KMS-11 (cell line): ENCODE results near the gene TMEM108.
A peak's percentile ranks its signal among the peaks of the same experiment; 100 is the strongest.

Source experiments
- H2AFZ ChIP-seq: fragments of 200-600 bp; sonication (generic); 2 replicates; pipeline ENCODE4 v1.6.1; 2016; ENCODE audit warnings: antibody characterized with exemption, mixed run types, low read depth
- H3K27ac ChIP-seq: fragments of 200-600 bp; sonication (generic); 2 replicates; pipeline ENCODE4 v1.6.1; 2016; ENCODE audit warnings: mild to moderate bottlenecking, mixed run types
- H3K27me3 ChIP-seq: fragments of 200-600 bp; sonication (generic); 2 replicates; pipeline ENCODE4 v1.6.1; 2017; ENCODE audit warnings: mild to moderate bottlenecking, low read depth, mixed run types, moderate library complexity; ENCODE audit not compliant: insufficient read depth
- H3K36me3 ChIP-seq: fragments of 200-600 bp; sonication (generic); 2 replicates; pipeline ENCODE4 v1.6.1; 2017; ENCODE audit warnings: mild to moderate bottlenecking, mixed run types; ENCODE audit not compliant: insufficient read depth
- H3K4me1 ChIP-seq: fragments of 200-600 bp; sonication (generic); 2 replicates; pipeline ENCODE4 v1.6.1; 2016; ENCODE audit warnings: mild to moderate bottlenecking, low read depth, mixed run types; ENCODE audit not compliant: poor library complexity, severe bottlenecking
- H3K4me2 ChIP-seq: fragments of 200-600 bp; sonication (generic); 2 replicates; pipeline ENCODE4 v1.7.0; 2016; ENCODE audit warnings: mild to moderate bottlenecking, mixed run types
- H3K4me3 ChIP-seq: fragments of 200-600 bp; sonication (generic); IDR thresholded peaks from 2 replicates; pipeline ENCODE4 v1.6.1; 2017; ENCODE audit warnings: low read depth, low read length, mixed read lengths; ENCODE audit not compliant: insufficient read depth
- H3K79me2 ChIP-seq: fragments of 200-600 bp; sonication (generic); 2 replicates; pipeline ENCODE4 v1.6.1; 2016; ENCODE audit warnings: low read depth, mixed run types; ENCODE audit not compliant: insufficient read depth
- H3K9ac ChIP-seq: fragments of 200-600 bp; sonication (generic); 2 replicates; pipeline ENCODE4 v1.6.1; 2016; ENCODE audit warnings: mild to moderate bottlenecking, mixed run types
- H4K20me1 ChIP-seq: fragments of 200-600 bp; sonication (generic); 2 replicates; pipeline ENCODE4 v1.6.1; 2016; ENCODE audit warnings: mild to moderate bottlenecking, mixed run types; ENCODE audit not compliant: insufficient read depth
- TF ChIP-seq, protein P1 (sequence below): fragments of 200-600 bp; sonication (generic); conservative IDR thresholded peaks from 2 replicates; pipeline ENCODE4 v1.6.1; 2017; ENCODE audit warnings: low read depth, mild to moderate bottlenecking, antibody characterized with exemption, low read length, moderate library complexity, mixed read lengths

The TMEM108 gene

DNA sequence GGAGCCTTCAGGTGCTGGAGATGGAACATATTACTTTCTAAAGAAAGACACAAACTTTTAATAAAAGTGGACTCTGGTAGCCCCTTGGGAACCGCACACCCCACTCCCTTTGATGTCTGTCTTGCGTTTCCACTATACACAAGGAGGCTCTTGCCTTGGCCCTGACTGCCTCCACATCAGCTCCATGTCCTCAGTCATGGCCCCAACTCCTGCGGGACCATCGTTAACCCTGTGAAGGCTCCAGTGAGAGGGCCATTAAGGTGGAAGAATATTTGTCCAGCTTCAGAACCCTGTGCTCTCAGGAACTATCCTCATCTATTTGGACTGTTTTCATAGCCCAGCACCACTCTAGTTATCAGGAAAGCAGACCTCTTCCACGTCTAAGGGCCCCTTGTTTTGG, 345.6 kb downstream of the TMEM108 start:
- H3K4me3 ChIP-seq: no peak overlapping the region
- no peaks in the 10 kb centered on the region for H4K20me1 ChIP-seq
- no peak overlapping the region for H3K9ac ChIP-seq
- H3K27me3 ChIP-seq: no peaks in the 10 kb centered on the region
- no peak overlapping the region for H3K4me2 ChIP-seq
- H3K27ac ChIP-seq: no peak overlapping the region
- H3K36me3 ChIP-seq: no peaks in the 10 kb centered on the region
- H3K79me2 ChIP-seq: no peaks in the 10 kb centered on the region
- peaks cover 13% of the 10 kb centered on the region for H3K4me1 ChIP-seq
- peak overlapping the region; percentile 48; the same call in 1 of the 2 replicates for H2AFZ ChIP-seq
- TF ChIP-seq, protein P1, sequence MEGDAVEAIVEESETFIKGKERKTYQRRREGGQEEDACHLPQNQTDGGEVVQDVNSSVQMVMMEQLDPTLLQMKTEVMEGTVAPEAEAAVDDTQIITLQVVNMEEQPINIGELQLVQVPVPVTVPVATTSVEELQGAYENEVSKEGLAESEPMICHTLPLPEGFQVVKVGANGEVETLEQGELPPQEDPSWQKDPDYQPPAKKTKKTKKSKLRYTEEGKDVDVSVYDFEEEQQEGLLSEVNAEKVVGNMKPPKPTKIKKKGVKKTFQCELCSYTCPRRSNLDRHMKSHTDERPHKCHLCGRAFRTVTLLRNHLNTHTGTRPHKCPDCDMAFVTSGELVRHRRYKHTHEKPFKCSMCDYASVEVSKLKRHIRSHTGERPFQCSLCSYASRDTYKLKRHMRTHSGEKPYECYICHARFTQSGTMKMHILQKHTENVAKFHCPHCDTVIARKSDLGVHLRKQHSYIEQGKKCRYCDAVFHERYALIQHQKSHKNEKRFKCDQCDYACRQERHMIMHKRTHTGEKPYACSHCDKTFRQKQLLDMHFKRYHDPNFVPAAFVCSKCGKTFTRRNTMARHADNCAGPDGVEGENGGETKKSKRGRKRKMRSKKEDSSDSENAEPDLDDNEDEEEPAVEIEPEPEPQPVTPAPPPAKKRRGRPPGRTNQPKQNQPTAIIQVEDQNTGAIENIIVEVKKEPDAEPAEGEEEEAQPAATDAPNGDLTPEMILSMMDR: no peak

DNA sequence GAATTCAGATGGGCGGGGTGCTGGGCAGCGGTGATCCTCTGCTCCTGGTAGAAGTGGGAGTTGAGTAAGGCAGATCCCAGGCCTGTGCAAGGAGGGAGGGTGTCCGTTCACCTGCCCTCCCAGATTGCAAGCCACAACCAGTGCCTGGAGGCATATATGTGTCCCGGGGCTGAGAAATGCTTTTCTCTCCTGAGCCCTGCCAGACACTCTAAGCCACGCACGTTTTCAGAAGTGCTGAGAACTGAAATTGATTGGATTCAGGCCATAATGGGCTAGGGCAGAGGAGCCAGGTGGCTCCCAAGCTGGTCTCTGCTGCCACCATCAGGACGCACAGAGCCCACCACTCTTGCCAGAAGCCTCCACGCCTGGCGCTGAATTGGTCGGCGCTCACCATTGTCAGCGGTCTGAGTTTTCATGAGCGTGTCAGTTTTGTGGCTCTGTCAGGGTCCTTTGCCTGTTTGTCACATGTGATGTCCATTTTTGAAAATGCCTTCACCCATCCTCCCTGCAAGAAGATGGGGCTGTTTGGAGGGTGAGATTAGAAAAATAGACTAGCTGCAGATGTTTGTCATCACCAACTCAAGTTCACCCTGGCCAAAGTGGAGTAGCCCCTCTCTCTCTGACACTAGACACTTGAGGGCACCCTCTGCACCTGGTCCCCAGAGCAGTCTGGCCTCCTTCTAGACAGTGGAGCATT, 346.3 kb downstream of the TMEM108 start:
- no peaks in the 10 kb centered on the region for H4K20me1 ChIP-seq
- H2AFZ ChIP-seq: peak overlapping the region; percentile 48; the same call in 1 of the 2 replicates
- H3K4me1 ChIP-seq: peaks cover 13% of the 10 kb centered on the region
- TF ChIP-seq, protein P1: peak; percentile 82
- 0 out of 2 replicates have a peak overlapping the region, but pooled peaks have one; percentile 5 for H3K4me2 ChIP-seq
- H3K27me3 ChIP-seq: no peaks in the 10 kb centered on the region
- no peaks in the 10 kb centered on the region for H3K36me3 ChIP-seq
- peak overlapping the region; percentile 6; the same call in 1 of the 2 replicates for H3K9ac ChIP-seq
- H3K79me2 ChIP-seq: no peaks in the 10 kb centered on the region
- H3K4me3 ChIP-seq: no peak overlapping the region
- no peak overlapping the region for H3K27ac ChIP-seq

DNA sequence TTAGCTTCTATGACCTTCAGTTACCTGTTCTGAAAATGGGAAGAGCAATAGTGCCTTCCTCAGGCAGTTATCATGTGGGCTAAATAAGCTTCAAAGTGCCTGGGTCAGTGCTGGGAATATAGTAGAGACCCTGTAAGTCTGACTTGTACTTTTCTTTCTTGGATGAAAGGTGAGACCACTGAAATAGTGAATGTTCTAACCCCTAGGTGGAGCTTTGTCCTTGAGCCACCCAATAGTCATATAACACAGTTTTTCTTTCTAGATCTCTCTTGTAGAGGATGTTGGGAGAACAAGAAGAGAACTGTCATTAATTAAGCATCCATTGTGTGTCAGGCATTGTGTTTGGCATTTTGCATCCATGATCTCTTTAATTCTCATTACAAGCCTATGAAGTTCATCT, 348.7 kb downstream of the TMEM108 start:
- H3K79me2 ChIP-seq: no peaks in the 10 kb centered on the region
- no peak overlapping the region for H3K4me3 ChIP-seq
- no peaks in the 10 kb centered on the region for H3K27me3 ChIP-seq
- no peaks in the 10 kb centered on the region for H3K36me3 ChIP-seq
- no peaks in the 10 kb centered on the region for H4K20me1 ChIP-seq
- H3K9ac ChIP-seq: no peak overlapping the region
- peaks cover 13% of the 10 kb centered on the region for H3K4me1 ChIP-seq
- H3K27ac ChIP-seq: no peak overlapping the region
- H2AFZ ChIP-seq: no peak overlapping the region
- no peak overlapping the region for H3K4me2 ChIP-seq
- TF ChIP-seq, protein P1: no peak

DNA sequence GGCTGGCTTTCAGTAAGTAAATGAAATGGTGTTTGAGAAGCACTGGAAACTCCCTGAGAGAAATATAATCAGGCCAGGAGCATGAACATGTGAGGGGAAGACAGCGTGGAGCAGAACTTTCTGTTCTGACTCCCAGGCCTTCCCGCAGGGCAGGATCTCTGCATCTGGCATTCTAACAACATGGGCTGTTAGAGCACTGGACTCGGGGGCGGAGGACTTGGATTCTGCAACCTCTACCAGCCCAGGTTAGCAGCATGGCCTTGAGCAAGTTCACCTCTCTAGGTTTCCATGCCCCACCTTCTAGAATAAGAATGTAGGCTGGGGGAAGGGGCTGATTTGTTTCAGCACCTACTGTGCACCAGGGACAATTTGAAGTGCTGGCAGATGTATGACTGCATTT, 349.1 kb downstream of the TMEM108 start:
- Histone ChIP-seq H3K79me2 (no peaks in the 10 kb centered on the region), H3K4me3 (no peak overlapping the region)

More for the DNA sequence above, 349.1 kb downstream of the TMEM108 start:
- Histone ChIP-seq H3K4me1 (peaks cover 13% of the 10 kb centered on the region), H3K4me2 (no peak overlapping the region), H3K9ac (no peak overlapping the region), H3K27me3 (no peaks in the 10 kb centered on the region), H2AFZ (no peak overlapping the region), H3K36me3 (no peaks in the 10 kb centered on the region), H3K27ac (no peak overlapping the region), H4K20me1 (no peaks in the 10 kb centered on the region)
- TF ChIP-seq, protein P1: no peak
